ENCODE results near the gene GRIK4. TPM values are rescaled to one million over a fixed set of nuclear protein-coding genes. Genes with fewer than 3 reads are reported as not detected.
"Not testable (repeated sequence)": the region's sequence is repeated elsewhere in the genome, so short reads cannot be mapped to it uniquely, and the experiment has no call there.

The GRIK4 gene
- total RNA-seq, 4 donors from 2014 or later, result under 0.01 to 0.69 (median 0.25) TPM

GRCh38 chr11:121008551-121008950 is 497.0 kb downstream of the GRIK4 start:
- H3K4me1 ChIP-seq, result no peaks in the 10 kb centered on the region
- TF ChIP-seq POLR2AphosphoS5 (IDR thresholded peaks at IDR 0.05), result no peak
- no peak for TF ChIP-seq EP300 (IDR thresholded peaks at IDR 0.05)
- TF ChIP-seq POLR2A (IDR thresholded peaks at IDR 0.05), result no peak
- TF ChIP-seq, protein P1, sequence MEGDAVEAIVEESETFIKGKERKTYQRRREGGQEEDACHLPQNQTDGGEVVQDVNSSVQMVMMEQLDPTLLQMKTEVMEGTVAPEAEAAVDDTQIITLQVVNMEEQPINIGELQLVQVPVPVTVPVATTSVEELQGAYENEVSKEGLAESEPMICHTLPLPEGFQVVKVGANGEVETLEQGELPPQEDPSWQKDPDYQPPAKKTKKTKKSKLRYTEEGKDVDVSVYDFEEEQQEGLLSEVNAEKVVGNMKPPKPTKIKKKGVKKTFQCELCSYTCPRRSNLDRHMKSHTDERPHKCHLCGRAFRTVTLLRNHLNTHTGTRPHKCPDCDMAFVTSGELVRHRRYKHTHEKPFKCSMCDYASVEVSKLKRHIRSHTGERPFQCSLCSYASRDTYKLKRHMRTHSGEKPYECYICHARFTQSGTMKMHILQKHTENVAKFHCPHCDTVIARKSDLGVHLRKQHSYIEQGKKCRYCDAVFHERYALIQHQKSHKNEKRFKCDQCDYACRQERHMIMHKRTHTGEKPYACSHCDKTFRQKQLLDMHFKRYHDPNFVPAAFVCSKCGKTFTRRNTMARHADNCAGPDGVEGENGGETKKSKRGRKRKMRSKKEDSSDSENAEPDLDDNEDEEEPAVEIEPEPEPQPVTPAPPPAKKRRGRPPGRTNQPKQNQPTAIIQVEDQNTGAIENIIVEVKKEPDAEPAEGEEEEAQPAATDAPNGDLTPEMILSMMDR (IDR thresholded peaks at IDR 0.05), result no peak
- no peaks in the 10 kb centered on the region for H3K9me3 ChIP-seq
- H3K4me3 ChIP-seq, result no peak overlapping the region
- peaks cover 12% of the 10 kb centered on the region for H3K27me3 ChIP-seq
- H3K27ac ChIP-seq, result no peak overlapping the region
- no peak for ATAC-seq
- H3K36me3 ChIP-seq, result no peaks in the 10 kb centered on the region

DNA sequence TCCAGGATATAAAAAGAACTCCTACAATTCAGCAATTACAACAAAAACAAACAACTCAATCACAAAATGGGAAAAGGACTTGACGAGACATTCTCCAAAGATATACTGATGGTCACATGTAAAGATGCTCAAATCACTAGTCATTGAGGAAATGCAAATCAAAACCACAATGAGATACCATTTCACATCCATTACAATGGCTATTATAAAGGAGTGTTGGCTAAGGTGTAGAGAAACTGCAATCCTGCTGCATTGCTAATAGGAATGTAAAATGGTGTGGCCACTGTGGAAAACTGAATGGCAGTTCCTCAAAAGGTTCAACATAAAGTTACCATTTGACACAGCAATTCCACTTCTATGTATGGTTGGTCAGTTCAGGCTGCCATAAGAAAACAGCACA is 500.5 kb downstream of the GRIK4 start:
- Histone ChIP-seq H3K4me3 (no peak overlapping the region), H3K4me1 (no peaks in the 10 kb centered on the region), H3K36me3 (no peaks in the 10 kb centered on the region), H3K9me3 (no peaks in the 10 kb centered on the region), H3K27ac (no peak overlapping the region), H3K27me3 (peaks cover 12% of the 10 kb centered on the region)
- 80 to 88% methylated on average over 1 of the region's 1 CpG for WGBS, 2 donors (ENCODE audit: low coverage in 1 of 2)
- ATAC-seq, result no peak
- TF ChIP-seq POLR2A (IDR thresholded peaks at IDR 0.05) (no peak), EP300 (IDR thresholded peaks at IDR 0.05) (no peak), POLR2AphosphoS5 (IDR thresholded peaks at IDR 0.05) (no peak)
- TF ChIP-seq, protein P1 (IDR thresholded peaks at IDR 0.05), result no peak

GRCh38 chr11:121018746-121019145 is 507.2 kb downstream of the GRIK4 start:
- Histone ChIP-seq H3K4me1 (peaks cover 0 to 6% (median 0%) of the 10 kb centered on the region in 3 donors), H3K4me3 (no peak overlapping the region), H3K27ac (no peak overlapping the region), H3K27me3 (no peaks in the 10 kb centered on the region), H3K9me3 (no peaks in the 10 kb centered on the region), H3K36me3 (no peaks in the 10 kb centered on the region)
- no peak for ATAC-seq
- TF ChIP-seq POLR2A (IDR thresholded peaks at IDR 0.05), result no peak
- no peak for TF ChIP-seq EP300 (IDR thresholded peaks at IDR 0.05)
- TF ChIP-seq, protein P1 (IDR thresholded peaks at IDR 0.05), result no peak
- TF ChIP-seq POLR2AphosphoS5 (IDR thresholded peaks at IDR 0.05), result no peak
- 18 to 83% methylated on average over 1 of the region's 1 CpG for WGBS, 2 donors (ENCODE audit: low coverage in 1 of 2)

DNA sequence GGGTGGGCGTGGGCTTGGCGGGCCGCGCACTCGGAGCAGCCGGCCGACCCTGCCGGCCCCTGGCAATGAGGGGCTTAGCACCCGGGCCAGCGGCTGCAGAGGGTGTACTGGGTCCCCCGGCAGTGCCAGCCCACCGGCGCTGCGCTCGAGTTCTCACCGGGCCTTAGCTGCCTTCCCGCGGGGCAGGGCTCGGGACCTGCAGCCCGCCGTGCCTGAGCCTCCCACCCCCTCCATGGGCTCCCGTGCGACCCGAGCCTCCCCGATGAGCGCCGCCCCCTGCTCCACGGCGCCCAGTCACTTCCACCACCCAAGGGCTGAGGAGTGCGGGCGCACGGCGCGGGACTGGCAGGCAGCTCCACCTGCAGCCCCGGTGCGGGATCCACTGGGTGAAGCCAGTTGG is 510.2 kb downstream of the GRIK4 start:
- not testable (repeated sequence) for H3K36me3 ChIP-seq, H3K27me3 ChIP-seq, H3K27ac ChIP-seq, H3K4me3 ChIP-seq, ATAC-seq, H3K9me3 ChIP-seq
- 100% methylated on average over 1 of the region's 36 CpGs; no CpG with 5 or more reads in 1 of the 2 donors for WGBS, 2 donors (ENCODE audit: low coverage in 1 of 2)
- H3K4me1 ChIP-seq, result peaks cover 6 to 33% (median 8%) of the 10 kb centered on the region in 3 donors

DNA sequence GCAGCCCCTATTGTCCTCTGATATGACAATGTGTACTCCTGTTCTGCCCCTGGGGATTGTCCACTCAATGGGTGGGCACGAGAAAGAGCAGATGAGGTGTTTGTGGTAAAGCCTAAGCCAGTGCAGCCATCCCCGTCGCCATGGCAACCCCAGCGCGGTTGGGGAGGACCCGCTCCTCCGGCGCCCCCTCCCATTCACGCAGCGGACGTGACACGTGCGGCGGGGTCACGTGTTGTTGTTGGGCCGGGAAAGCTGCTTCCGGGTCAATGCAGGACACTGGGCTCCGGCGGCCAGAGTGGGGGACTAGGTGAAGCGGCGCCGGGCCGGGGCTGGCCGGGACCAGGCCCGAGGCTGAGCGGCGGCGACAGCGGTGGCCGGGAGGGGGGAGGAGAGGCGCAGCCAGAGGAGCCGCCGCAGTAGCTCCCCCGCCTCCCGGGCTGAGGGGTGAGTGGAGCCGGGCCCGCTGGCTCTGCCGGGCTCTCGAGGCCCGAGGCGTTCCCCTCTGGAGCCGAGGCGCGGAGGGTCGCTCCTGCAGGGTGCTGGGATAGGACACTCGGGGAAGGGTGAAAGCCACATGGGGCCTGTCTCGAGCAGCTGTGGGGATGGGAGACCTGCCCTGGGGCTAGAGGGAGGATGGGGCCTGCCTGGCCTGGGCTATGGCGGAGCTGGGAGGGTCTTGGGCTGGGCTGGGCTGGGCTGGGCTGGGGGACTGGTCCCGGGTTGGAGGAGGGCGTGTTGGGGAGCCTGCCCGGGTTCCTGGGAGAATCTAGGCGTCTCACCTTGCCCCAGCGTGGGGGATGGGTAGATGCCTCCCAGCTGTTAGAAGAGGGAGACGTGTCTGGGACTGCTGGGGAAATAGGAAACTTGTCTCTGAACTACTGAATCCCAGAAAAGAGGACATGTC is 512.6 kb downstream of the GRIK4 start, which contains the start of gene TBCEL:
Gene TBCEL (plus strand): TSS at position 255 of the 904 bp plus-strand sequence. CDS start 21,589 bp downstream, outside the sequence.
- Histone ChIP-seq H3K9me3 (no peaks in the 10 kb centered on the region), H3K36me3 (no peaks in the 10 kb centered on the region), H3K27me3 (no peaks in the 10 kb centered on the region), H3K4me3 (peak within 1 kb of the TSS; percentile 87 to 91), H3K4me1 (peaks cover 6 to 35% (median 8%) of the 10 kb centered on the region in 3 donors), H3K27ac (peak within 1 kb of the TSS in 3 of 4 donors; percentile 53 to 80 (median 71))
- TF ChIP-seq, protein P1 (IDR thresholded peaks at IDR 0.05), result no peak
- TF ChIP-seq EP300 (IDR thresholded peaks at IDR 0.05) (no peak), POLR2AphosphoS5 (IDR thresholded peaks at IDR 0.05) (peak; percentile 52), POLR2A (IDR thresholded peaks at IDR 0.05) (peak; percentile 13 to 41)
- WGBS, 2 donors (ENCODE audit: low coverage in 1 of 2), result no CpG with 5 or more reads among the region's 54 CpGs
- ATAC-seq, result peak; percentile 91
